HFFc6 (cell line): ENCODE measurements around the gene GRID1. TPM values are rescaled to one million over a fixed set of nuclear protein-coding genes. Genes with fewer than 3 reads are reported as not detected.

Experiments used
- DNase-seq: peaks from one replicate; pipeline ENCODE4 v3.0.0-alpha.2; 2018
- H3K27ac Mint-ChIP-seq: 2 replicates; pipeline ENCODE4 v1.8.0; 2020; ENCODE audit warnings: mild to moderate bottlenecking, mixed read lengths
- H3K27me3 Mint-ChIP-seq: 2 replicates; pipeline ENCODE4 v1.8.0; 2021; ENCODE audit warnings: mild to moderate bottlenecking, moderate library complexity, mixed read lengths; ENCODE audit not compliant: insufficient read depth
- H3K36me3 Mint-ChIP-seq: 2 replicates; pipeline ENCODE4 v1.8.0; 2021; ENCODE audit warnings: low read depth, mixed read lengths
- H3K4me1 Mint-ChIP-seq: 2 replicates; pipeline ENCODE4 v1.8.0; 2020; ENCODE audit warnings: low read depth, mixed read lengths
- H3K4me3 Mint-ChIP-seq: 2 replicates; pipeline ENCODE4 v1.8.0; 2020; ENCODE audit warnings: mild to moderate bottlenecking, moderate library complexity, mixed read lengths
- H3K9me3 Mint-ChIP-seq: 2 replicates; pipeline ENCODE4 v1.8.0; 2020; ENCODE audit warnings: mild to moderate bottlenecking, mixed read lengths
- total RNA-seq, 6 experiments: library from RNA; stranded (reverse); fragmentation: NEBNext Ultra II Directional; extraction: Animal tissue kit (Norgen Biotek cat#: 25700); gene quantifications; 2 replicates in 1 of 6; 3 replicates in 5 of 6; pipeline ENCODE4 v1.2.3, GENCODE V29; 2021
- TF ChIP-seq, protein P1 (sequence below): fragments of 200-600 bp; sonication (generic); IDR thresholded peaks from 2 replicates; pipeline ENCODE4 v1.5.0; 2021; ENCODE audit warnings: antibody characterized with exemption, mild to moderate bottlenecking

The GRID1 gene
- total RNA-seq, 6 experiments from 2014 or later: not detected

DNA sequence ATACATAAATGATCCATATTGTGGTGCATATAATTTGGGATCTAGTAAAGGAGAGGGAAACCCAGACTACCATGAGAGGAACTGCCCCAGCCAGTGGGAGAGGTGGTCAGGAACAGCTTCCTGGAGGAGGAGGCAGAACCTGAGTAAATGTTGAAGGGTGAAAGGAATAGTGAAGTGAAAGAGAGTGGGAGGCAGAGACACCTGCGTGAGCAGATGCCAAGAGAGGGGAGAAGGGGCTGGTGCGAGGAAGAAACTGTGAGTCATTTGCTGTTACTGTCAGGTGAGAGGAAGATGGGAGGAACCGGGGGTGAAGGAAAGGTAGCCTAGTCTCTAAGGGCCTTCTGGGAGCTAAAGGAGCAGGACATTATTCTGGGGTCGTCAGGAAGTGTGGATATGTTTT, 294.8 kb downstream of the GRID1 start:
- no peaks in the 10 kb centered on the region for H3K4me1 Mint-ChIP-seq
- H3K27me3 Mint-ChIP-seq: no peaks in the 10 kb centered on the region
- no peak overlapping the region for H3K4me3 Mint-ChIP-seq
- H3K9me3 Mint-ChIP-seq: peaks cover 48% of the 10 kb centered on the region
- H3K36me3 Mint-ChIP-seq: no peaks in the 10 kb centered on the region
- no peak overlapping the region for H3K27ac Mint-ChIP-seq
- DNase-seq: no peak
- TF ChIP-seq, protein P1, sequence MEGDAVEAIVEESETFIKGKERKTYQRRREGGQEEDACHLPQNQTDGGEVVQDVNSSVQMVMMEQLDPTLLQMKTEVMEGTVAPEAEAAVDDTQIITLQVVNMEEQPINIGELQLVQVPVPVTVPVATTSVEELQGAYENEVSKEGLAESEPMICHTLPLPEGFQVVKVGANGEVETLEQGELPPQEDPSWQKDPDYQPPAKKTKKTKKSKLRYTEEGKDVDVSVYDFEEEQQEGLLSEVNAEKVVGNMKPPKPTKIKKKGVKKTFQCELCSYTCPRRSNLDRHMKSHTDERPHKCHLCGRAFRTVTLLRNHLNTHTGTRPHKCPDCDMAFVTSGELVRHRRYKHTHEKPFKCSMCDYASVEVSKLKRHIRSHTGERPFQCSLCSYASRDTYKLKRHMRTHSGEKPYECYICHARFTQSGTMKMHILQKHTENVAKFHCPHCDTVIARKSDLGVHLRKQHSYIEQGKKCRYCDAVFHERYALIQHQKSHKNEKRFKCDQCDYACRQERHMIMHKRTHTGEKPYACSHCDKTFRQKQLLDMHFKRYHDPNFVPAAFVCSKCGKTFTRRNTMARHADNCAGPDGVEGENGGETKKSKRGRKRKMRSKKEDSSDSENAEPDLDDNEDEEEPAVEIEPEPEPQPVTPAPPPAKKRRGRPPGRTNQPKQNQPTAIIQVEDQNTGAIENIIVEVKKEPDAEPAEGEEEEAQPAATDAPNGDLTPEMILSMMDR: no peak

DNA sequence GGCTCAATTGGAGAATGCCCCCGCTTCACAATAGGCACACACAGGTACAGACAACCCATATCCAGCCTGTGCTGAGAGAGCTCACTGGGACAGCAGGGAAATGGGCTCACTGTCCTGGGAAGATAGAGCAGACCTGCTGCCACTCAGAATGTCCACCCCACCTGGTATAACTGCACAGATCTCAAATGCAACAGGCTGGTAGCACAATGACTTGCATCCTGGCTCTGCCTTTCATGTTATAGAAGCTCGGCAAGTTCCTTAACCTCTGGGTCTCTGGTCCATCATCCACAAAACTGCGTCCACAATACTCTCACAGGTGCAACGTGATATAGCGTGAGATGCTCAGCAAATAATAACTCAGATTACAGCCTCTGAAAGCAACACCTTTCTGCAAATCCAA, 295.4 kb downstream of the GRID1 start:
- Mint-ChIP-seq H3K4me3 (no peak overlapping the region), H3K4me1 (no peaks in the 10 kb centered on the region), H3K36me3 (no peaks in the 10 kb centered on the region), H3K9me3 (peaks cover 48% of the 10 kb centered on the region), H3K27me3 (no peaks in the 10 kb centered on the region; the same call in 1 of the 2 replicates), H3K27ac (no peak overlapping the region)
- TF ChIP-seq, protein P1: no peak
- no peak for DNase-seq

DNA sequence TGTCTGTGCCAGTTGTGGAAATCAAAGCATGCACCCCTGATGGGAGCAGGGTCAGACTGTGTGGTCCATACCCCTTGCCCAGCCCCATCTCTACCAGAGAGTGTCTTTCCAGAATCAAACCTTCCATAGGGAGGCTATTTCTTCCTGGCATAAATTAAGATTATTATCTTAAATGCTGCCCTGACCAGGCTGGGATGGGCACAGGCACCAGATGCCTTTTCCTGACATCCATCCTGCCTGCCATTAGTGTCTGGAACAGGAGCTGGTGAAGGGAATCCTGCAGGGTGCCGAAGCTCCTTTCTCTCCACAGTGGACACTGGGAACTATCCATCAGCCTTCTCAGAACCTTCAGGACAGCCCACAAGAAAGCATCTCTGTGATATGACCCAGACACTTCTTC, 296.3 kb downstream of the GRID1 start:
- H3K27me3 Mint-ChIP-seq: no peaks in the 10 kb centered on the region; the same call in 1 of the 2 replicates
- no peaks in the 10 kb centered on the region for H3K36me3 Mint-ChIP-seq
- H3K4me3 Mint-ChIP-seq: no peak overlapping the region
- no peak for DNase-seq
- TF ChIP-seq, protein P1: no peak
- no peak overlapping the region for H3K27ac Mint-ChIP-seq
- H3K4me1 Mint-ChIP-seq: no peaks in the 10 kb centered on the region
- peaks cover 53% of the 10 kb centered on the region for H3K9me3 Mint-ChIP-seq

DNA sequence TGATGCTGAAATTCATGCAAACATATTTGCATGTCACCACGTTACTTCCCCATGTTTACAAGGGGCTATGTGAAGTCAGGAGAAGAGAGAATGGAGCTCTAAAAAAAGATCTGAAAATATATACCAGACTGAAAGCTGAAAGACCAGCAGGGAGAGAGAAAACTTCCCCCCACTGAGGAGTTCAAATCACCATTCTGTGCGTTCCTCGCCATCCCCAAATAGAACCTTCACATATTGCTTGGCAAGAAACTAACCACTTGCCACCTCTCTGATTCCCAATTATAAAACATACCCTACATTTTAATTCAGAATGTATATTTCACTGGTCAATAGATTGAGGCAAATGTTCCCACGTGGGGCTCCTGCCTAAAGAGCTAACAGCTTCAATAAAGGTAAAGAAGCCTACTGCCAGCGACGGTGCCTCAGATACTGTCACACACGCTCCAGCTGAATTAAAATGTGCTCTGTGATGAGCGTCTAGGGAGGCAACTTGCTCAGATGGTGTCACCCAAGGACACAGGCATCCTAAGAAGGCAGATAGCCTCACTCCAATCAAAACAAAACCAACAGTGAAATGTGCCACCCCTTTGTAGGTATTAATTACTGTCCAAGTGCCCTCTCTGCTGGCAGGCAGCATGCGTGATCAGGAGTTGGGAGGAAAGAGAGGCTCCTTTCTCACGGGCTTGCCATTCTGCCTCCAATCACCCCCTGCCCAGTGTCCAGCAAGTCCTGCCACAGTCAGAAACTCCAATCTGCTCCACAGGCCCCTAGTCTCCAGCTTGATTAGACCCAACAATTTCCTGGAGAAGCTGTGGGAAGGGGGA, 298.2 kb downstream of the GRID1 start:
- TF ChIP-seq, protein P1: no peak
- peaks cover 50% of the 10 kb centered on the region for H3K9me3 Mint-ChIP-seq
- H3K4me3 Mint-ChIP-seq: no peak overlapping the region
- H3K27me3 Mint-ChIP-seq: no peaks in the 10 kb centered on the region; the same call in 1 of the 2 replicates
- H3K27ac Mint-ChIP-seq: no peak overlapping the region
- H3K4me1 Mint-ChIP-seq: no peaks in the 10 kb centered on the region
- H3K36me3 Mint-ChIP-seq: no peaks in the 10 kb centered on the region
- DNase-seq: no peak

DNA sequence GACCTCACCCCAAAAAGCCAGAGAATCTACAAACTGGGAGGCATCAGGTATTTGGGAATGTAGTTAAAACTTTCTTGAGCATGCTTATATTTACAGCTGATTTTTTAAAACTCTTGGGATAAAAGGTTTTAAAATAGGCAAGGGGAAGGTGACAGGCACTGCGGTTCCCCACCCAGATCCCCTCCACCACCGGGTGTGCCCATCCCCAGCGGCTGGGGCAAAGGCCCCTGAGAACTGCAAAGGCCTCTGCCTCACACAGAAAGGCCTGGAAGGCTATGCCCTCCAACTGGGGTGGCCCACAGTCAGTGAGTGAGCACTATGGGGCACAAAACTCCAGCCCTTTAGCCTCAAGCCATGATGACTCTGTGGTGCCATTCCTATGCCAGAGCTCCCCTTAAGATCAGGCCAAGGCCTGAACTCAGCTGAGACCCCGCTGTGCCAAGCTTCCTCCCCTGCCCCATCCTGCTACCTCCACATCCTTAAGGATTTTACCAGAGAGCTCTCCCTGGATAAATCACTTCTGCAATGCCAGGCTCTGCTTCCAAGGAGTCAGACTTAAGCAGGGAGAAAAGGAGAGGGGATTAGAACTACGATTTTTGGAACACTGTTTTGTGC, 299.1 kb downstream of the GRID1 start:
- no peak for DNase-seq
- TF ChIP-seq, protein P1: no peak
- H3K9me3 Mint-ChIP-seq: peaks cover 49% of the 10 kb centered on the region
- peaks cover 1% of the 10 kb centered on the region; the same call in 1 of the 2 replicates for H3K27me3 Mint-ChIP-seq
- no peaks in the 10 kb centered on the region for H3K4me1 Mint-ChIP-seq
- H3K36me3 Mint-ChIP-seq: no peaks in the 10 kb centered on the region
- H3K4me3 Mint-ChIP-seq: no peak overlapping the region
- no peak overlapping the region for H3K27ac Mint-ChIP-seq
